Measurements from ENCODE around the gene ARHGAP30. TPM values are rescaled to one million over a fixed set of nuclear protein-coding genes. Genes with fewer than 3 reads are reported as not detected.
A peak's percentile ranks its signal among the peaks of the same experiment; 100 is the strongest.

The ARHGAP30 gene
- total RNA-seq, 4 donors from 2014 or later: 0.88 to 3.4 (median 2.6) TPM

DNA sequence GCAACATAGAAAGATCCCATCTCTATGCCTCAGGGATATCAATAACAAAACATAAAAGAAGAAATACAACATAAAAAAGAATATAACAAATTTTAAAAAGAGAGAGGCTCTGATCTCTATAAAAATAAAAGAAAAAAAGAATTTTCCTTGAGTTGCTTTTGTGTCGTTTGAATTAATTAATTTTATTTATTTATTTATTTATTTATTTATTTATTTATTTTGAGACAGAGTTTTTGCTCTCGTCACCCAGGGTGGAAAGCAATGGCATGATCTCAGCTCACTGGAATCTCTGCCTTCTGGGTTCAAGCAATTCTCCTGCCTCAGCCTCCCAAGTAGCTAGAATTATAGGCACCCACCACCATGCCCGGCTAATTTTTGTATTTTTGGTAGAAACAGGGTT is 57.3 kb downstream of the ARHGAP30 start:
- peak overlapping the region in 1 of 2 donors; percentile 77 for H3K27ac ChIP-seq
- DNase-seq: no peak
- no peaks in the 10 kb centered on the region for H3K4me1 ChIP-seq
- no peak overlapping the region for H3K4me3 ChIP-seq
- H3K9me3 ChIP-seq: no peaks in the 10 kb centered on the region
- TF ChIP-seq, protein P1, sequence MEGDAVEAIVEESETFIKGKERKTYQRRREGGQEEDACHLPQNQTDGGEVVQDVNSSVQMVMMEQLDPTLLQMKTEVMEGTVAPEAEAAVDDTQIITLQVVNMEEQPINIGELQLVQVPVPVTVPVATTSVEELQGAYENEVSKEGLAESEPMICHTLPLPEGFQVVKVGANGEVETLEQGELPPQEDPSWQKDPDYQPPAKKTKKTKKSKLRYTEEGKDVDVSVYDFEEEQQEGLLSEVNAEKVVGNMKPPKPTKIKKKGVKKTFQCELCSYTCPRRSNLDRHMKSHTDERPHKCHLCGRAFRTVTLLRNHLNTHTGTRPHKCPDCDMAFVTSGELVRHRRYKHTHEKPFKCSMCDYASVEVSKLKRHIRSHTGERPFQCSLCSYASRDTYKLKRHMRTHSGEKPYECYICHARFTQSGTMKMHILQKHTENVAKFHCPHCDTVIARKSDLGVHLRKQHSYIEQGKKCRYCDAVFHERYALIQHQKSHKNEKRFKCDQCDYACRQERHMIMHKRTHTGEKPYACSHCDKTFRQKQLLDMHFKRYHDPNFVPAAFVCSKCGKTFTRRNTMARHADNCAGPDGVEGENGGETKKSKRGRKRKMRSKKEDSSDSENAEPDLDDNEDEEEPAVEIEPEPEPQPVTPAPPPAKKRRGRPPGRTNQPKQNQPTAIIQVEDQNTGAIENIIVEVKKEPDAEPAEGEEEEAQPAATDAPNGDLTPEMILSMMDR (IDR thresholded peaks at IDR 0.05): no peak
- TF ChIP-seq POLR2A (IDR thresholded peaks at IDR 0.05): no peak
- intact Hi-C loops (cut with DNase I; ENCODE audit: low total_unique reads): no loop called here
- H3K36me3 ChIP-seq: no peaks in the 10 kb centered on the region
- no peaks in the 10 kb centered on the region for H3K27me3 ChIP-seq

DNA sequence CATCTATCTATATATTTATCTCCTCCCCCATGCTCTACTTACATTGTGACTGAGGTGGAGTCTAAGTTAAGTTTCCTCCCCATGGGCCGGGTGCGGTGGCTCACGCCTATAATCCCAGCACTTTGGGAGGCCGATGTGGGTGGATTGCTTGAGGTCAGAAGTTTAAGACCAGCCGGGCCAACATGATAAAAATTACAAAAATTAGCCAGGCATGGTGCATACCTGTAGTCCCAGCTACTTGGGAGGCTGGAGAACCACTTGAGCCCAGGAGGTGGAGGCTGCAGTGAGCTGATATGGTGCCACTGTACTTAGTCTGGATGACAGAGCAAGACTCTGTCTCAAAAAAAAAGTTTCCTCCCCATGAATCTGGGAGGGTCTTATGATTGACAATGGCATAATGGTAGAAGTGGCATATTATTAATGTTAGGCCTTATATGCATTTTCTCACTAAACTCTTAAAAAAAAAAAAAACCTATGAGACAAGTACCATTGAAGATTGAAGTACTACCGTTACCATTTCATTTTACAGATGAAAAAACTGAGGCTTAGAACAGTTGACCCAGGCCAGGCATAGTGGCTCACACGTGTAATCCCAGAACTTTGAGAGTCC is 60.0 kb downstream of the ARHGAP30 start:
- Histone ChIP-seq H3K9me3 (no peaks in the 10 kb centered on the region), H3K4me1 (no peaks in the 10 kb centered on the region), H3K36me3 (no peaks in the 10 kb centered on the region), H3K4me3 (no peak overlapping the region), H3K27ac (no peak overlapping the region), H3K27me3 (no peaks in the 10 kb centered on the region)
- TF ChIP-seq, protein P1 (IDR thresholded peaks at IDR 0.05): no peak
- no peak for TF ChIP-seq POLR2A (IDR thresholded peaks at IDR 0.05)
- intact Hi-C loops (cut with DNase I; ENCODE audit: low total_unique reads): no loop called here
- DNase-seq: no peak

DNA sequence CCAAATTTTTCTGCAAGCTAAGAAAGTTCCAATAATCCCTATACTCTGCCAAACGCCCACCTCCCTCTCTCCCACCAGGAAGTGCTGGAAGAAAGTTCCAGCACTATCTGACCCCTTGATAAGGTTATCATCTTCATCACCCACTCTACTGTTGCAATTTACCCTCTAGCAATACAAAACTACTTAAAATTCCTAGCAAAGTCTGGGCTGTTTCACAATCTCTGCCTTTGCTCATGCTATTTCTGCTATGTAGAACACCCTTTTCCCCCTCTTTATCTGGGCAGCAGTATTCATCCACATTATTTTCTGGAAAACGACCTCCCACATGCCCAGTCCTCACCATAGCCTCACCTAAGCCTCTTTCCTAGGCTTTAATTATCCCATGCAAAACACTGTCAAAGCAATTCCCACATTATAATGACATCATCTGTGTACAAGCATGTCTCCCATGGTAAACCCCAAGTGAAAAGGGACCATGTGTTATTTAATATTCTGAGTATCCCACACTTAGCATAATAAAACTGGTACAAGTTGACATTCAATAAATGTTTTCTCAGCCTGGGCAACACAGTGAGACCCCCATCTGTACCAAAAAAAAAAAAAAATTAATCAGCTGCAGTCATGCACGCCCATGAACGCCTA is 60.7 kb downstream of the ARHGAP30 start:
- no peaks in the 10 kb centered on the region for H3K4me1 ChIP-seq
- H3K27me3 ChIP-seq: no peaks in the 10 kb centered on the region
- intact Hi-C loops (cut with DNase I; ENCODE audit: low total_unique reads): no loop called here
- TF ChIP-seq, protein P1 (IDR thresholded peaks at IDR 0.05): no peak
- no peak for TF ChIP-seq POLR2A (IDR thresholded peaks at IDR 0.05)
- DNase-seq: no peak
- H3K27ac ChIP-seq: no peak overlapping the region
- H3K4me3 ChIP-seq: no peak overlapping the region
- no peaks in the 10 kb centered on the region for H3K36me3 ChIP-seq
- no peaks in the 10 kb centered on the region for H3K9me3 ChIP-seq

DNA sequence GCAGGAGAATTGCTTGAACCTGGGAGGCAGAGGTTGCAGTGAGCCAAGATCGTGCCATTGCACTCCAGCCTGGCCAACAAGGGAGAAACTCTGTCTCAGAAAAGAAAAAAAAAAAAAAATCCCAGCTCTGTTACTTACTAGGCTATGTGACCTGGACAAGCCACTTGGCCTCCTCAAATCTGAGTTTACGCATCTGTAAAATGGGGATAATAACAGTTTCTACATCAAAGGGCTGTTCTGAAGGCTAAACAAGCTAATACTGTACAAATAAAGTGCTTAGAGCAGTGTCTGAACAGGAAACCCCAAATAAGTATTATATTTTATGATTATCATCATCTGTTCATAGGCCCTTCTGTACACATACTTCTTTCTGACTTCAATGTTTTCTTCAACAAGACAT is 62.3 kb downstream of the ARHGAP30 start:
- Histone ChIP-seq H3K4me1 (no peaks in the 10 kb centered on the region), H3K27me3 (no peaks in the 10 kb centered on the region), H3K9me3 (no peaks in the 10 kb centered on the region), H3K27ac (no peak overlapping the region), H3K36me3 (no peaks in the 10 kb centered on the region), H3K4me3 (no peak overlapping the region)
- intact Hi-C loops (cut with DNase I; ENCODE audit: low total_unique reads): no loop called here
- no peak for TF ChIP-seq POLR2A (IDR thresholded peaks at IDR 0.05)
- TF ChIP-seq, protein P1 (IDR thresholded peaks at IDR 0.05): no peak
- no peak for DNase-seq

DNA sequence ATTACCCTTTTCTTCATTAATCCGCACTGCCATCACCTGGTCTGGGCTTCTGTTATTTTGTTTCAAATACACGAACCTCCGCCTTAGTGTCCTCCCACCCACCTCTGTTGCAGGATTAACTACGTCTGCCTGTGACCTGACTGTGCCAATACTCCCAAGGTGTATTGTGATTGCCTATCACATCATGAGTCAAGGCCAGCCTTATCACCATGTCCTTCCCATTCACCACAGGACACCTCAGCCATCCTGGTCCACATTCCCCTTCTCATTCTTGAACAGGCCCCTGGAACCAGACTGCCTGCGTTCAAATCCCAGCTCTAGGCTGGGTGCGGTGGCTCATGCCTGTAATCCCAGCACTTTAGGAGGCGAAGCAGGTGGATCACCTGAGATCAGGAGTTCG is 63.1 kb downstream of the ARHGAP30 start:
- TF ChIP-seq, protein P1 (IDR thresholded peaks at IDR 0.05): no peak
- TF ChIP-seq POLR2A (IDR thresholded peaks at IDR 0.05): no peak
- H3K9me3 ChIP-seq: no peaks in the 10 kb centered on the region
- intact Hi-C loops (cut with DNase I; ENCODE audit: low total_unique reads): no loop called here

More for the DNA sequence above, 63.1 kb downstream of the ARHGAP30 start:
- H3K36me3 ChIP-seq: no peaks in the 10 kb centered on the region
- DNase-seq: no peak
- no peaks in the 10 kb centered on the region for H3K27me3 ChIP-seq
- no peaks in the 10 kb centered on the region for H3K4me1 ChIP-seq
- H3K4me3 ChIP-seq: no peak overlapping the region
- H3K27ac ChIP-seq: no peak overlapping the region
